DOHH2 (cell line): ENCODE data around the gene TMCO1.
A peak's percentile ranks its signal among the peaks of the same experiment; 100 is the strongest.

Experiments used
- H3F3A ChIP-seq: fragments of 200-600 bp; sonication (generic), shearing (Covaris generic); 2 replicates; pipeline ENCODE4 v1.6.0; 2016; ENCODE audit warnings: antibody characterized with exemption, mild to moderate bottlenecking; ENCODE audit not compliant: control insufficient read depth, insufficient read depth
- H3K27ac ChIP-seq: fragments of 200-600 bp; sonication (generic); 2 replicates; pipeline ENCODE4 v1.5.1; 2014; ENCODE audit warnings: low read depth, mild to moderate bottlenecking, low read length, moderate library complexity
- H3K27me3 ChIP-seq: fragments of 200-600 bp; sonication (generic); 2 replicates; pipeline ENCODE4 v1.6.1; 2014; ENCODE audit warnings: mild to moderate bottlenecking, low read length, mixed read lengths; ENCODE audit not compliant: control insufficient read depth
- H3K36me3 ChIP-seq: fragments of 200-600 bp; sonication (generic); 2 replicates; pipeline ENCODE4 v1.6.1; 2014; ENCODE audit warnings: mild to moderate bottlenecking, low read length, moderate library complexity, mixed read lengths; ENCODE audit not compliant: control insufficient read depth
- H3K4me1 ChIP-seq: fragments of 200-600 bp; sonication (generic); 2 replicates; pipeline ENCODE4 v1.6.1; 2014; ENCODE audit warnings: mild to moderate bottlenecking, low read length, mixed read lengths; ENCODE audit not compliant: control insufficient read depth
- H3K4me2 ChIP-seq: fragments of 200-600 bp; sonication (generic); 2 replicates; pipeline ENCODE4 v1.6.0; 2014; ENCODE audit warnings: mild to moderate bottlenecking, low read length, moderate library complexity
- H3K4me3 ChIP-seq: fragments of 200-600 bp; sonication (generic); 2 replicates; pipeline ENCODE4 v1.5.1; 2014; ENCODE audit warnings: mild to moderate bottlenecking, low read length, mixed read lengths
- H3K79me2 ChIP-seq: fragments of 200-600 bp; sonication (generic); 2 replicates; pipeline ENCODE4 v1.6.1; 2014; ENCODE audit warnings: mild to moderate bottlenecking, low read length, mixed read lengths; ENCODE audit not compliant: control insufficient read depth
- H3K9me2 ChIP-seq: fragments of 200-600 bp; sonication (generic); replicated peaks from 2 replicates; pipeline ENCODE4 v1.6.1; 2014; ENCODE audit warnings: mild to moderate bottlenecking, low read length, mixed read lengths; ENCODE audit not compliant: control insufficient read depth
- H3K9me3 ChIP-seq: fragments of 200-600 bp; sonication (generic); 2 replicates; pipeline ENCODE4 v1.6.1; 2014; ENCODE audit warnings: antibody characterized with exemption, low read length, mixed read lengths; ENCODE audit not compliant: control insufficient read depth, insufficient read depth
- H4K20me1 ChIP-seq: fragments of 200-600 bp; sonication (generic); 2 replicates; pipeline ENCODE4 v1.6.0; 2014; ENCODE audit warnings: low read depth, mild to moderate bottlenecking, antibody characterized with exemption, low read length, moderate library complexity; ENCODE audit not compliant: control insufficient read depth, insufficient read depth
- EZH2phosphoT487 ChIP-seq: fragments of 200-600 bp; sonication (generic); IDR thresholded peaks from 2 replicates; pipeline ENCODE4 v1.6.1; 2017; ENCODE audit warnings: borderline replicate concordance, mild to moderate bottlenecking, antibody characterized with exemption, low read length, moderate library complexity, mixed read lengths
- TF ChIP-seq, protein P1 (sequence below): fragments of 200-600 bp; sonication (generic); IDR thresholded peaks from one replicate; pipeline ENCODE4 v1.5.1; 2014; ENCODE audit warnings: antibody characterized with exemption, mild to moderate bottlenecking, low read depth, low read length; ENCODE audit not compliant: poor library complexity, severe bottlenecking

The TMCO1 gene

DNA sequence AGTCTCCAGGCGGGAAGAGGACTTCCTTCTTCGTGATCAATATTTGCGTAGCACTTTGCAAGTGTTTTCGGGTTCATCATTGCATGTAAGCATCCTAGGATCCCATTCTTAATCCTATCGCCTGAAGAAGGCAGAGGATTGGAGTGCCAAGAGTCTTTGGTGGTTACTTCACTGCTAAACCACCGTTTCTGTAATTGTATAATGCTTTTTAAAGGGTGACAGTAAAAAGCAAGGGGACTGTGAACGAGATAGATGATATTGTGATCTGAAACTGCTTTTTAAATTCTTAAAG lies 70.0 kb downstream of the TMCO1 start:
- Histone ChIP-seq H3K4me1 (peaks cover 27% of the 10 kb centered on the region), H3K4me2 (peak overlapping the region; percentile 94), H3K27me3 (peaks cover 8% of the 10 kb centered on the region), H3K9me3 (no peaks in the 10 kb centered on the region), H3F3A (peaks cover 8% of the 10 kb centered on the region; the same call in 1 of the 2 replicates), H3K36me3 (peaks cover 6% of the 10 kb centered on the region; the same call in 1 of the 2 replicates), H3K27ac (peak overlapping the region; percentile 92), H3K4me3 (peak overlapping the region; percentile 90), H3K9me2 (no peaks in the 10 kb centered on the region), H3K79me2 (peaks cover 25% of the 10 kb centered on the region), H4K20me1 (no peaks in the 10 kb centered on the region; the same call in 1 of the 2 replicates)
- TF ChIP-seq, protein P1, sequence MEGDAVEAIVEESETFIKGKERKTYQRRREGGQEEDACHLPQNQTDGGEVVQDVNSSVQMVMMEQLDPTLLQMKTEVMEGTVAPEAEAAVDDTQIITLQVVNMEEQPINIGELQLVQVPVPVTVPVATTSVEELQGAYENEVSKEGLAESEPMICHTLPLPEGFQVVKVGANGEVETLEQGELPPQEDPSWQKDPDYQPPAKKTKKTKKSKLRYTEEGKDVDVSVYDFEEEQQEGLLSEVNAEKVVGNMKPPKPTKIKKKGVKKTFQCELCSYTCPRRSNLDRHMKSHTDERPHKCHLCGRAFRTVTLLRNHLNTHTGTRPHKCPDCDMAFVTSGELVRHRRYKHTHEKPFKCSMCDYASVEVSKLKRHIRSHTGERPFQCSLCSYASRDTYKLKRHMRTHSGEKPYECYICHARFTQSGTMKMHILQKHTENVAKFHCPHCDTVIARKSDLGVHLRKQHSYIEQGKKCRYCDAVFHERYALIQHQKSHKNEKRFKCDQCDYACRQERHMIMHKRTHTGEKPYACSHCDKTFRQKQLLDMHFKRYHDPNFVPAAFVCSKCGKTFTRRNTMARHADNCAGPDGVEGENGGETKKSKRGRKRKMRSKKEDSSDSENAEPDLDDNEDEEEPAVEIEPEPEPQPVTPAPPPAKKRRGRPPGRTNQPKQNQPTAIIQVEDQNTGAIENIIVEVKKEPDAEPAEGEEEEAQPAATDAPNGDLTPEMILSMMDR: no peak
- no peak for TF ChIP-seq EZH2phosphoT487

DNA sequence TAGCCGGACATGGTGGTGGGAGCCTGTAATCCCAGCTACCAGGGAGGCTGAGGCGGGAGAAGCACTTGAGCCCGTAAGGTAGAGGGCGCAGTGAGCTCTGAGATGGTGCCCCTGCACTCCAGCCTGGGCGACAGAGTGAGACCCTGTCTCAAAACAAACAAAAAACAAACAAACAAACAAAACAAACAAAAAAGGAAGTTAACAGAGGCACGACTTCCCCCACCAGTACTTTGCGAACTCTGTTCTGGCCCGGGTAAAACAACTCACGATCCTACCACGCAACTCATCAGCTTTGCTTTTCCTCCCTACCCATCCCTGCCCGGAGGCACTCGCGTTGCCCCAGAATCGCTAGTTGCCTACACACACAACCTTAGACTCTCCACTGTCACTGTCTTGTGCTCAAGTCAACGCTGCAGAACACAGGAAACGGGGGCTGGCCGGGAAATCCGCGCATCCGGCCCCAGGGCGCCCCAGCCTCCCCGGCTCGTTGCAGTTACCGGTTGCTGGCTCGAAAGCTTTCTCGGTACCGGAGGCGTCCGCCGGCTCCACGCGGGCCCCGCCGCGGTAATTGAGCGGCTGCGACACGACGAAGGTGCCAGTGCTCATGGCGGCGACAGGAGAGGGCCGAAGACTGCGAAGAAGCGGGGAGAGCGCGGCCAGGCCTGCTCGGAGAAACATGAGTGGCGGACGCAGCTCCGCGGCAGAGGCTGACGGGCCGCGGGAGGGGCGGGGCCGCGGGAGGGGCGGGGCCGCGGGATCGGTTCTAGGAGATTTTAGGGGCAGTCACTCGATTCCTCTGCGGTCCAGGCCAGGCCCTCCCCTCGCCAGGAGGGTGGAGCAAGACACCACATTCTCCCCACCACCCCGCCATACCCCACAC lies 70.5 kb downstream of the TMCO1 start, which contains the start of gene ALDH9A1:
ALDH9A1 (minus strand) TSS at position 682 of the 880 bp plus-strand sequence; CDS start at position 678, 4 bp downstream.
- H3F3A ChIP-seq: peaks cover 8% of the 10 kb centered on the region; the same call in 1 of the 2 replicates
- peak within 1 kb of the TSS; percentile 92 for H3K27ac ChIP-seq
- H3K9me3 ChIP-seq: no peaks in the 10 kb centered on the region
- H3K27me3 ChIP-seq: peaks cover 8% of the 10 kb centered on the region
- no peaks in the 10 kb centered on the region; the same call in 1 of the 2 replicates for H4K20me1 ChIP-seq
- H3K79me2 ChIP-seq: peaks cover 25% of the 10 kb centered on the region
- peaks cover 6% of the 10 kb centered on the region; the same call in 1 of the 2 replicates for H3K36me3 ChIP-seq
- TF ChIP-seq, protein P1: peak; percentile 64
- TF ChIP-seq EZH2phosphoT487: no peak
- peak within 1 kb of the TSS; percentile 90 for H3K4me3 ChIP-seq
- H3K9me2 ChIP-seq: no peaks in the 10 kb centered on the region
- H3K4me2 ChIP-seq: peak within 1 kb of the TSS; percentile 94
- peaks cover 27% of the 10 kb centered on the region for H3K4me1 ChIP-seq

DNA sequence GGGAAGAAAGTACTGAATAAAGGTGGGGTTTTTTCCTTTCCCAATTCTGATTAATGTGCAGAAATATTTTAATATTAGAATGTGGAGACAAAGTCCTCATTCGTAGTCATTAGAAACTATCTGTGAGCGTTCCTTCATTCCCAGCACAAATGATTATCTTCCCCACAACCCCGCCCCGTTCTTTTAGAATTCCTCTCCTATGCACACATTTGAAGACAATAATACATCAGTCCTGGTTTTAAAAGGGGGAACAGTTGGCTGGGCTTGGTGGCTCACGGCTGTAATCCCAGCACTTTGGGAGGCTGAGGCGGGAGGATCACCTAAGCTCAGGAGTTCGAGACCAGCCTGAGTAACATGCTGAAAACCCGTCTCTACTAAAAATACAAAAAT lies 71.2 kb downstream of the TMCO1 start:
- peaks cover 6% of the 10 kb centered on the region; the same call in 1 of the 2 replicates for H3K36me3 ChIP-seq
- H3K79me2 ChIP-seq: peaks cover 25% of the 10 kb centered on the region
- peaks cover 26% of the 10 kb centered on the region for H3K4me1 ChIP-seq
- H3K4me2 ChIP-seq: peak overlapping the region; percentile 94
- no peaks in the 10 kb centered on the region for H3K9me3 ChIP-seq
- H3K4me3 ChIP-seq: peak overlapping the region; percentile 90
- TF ChIP-seq, protein P1: no peak
- TF ChIP-seq EZH2phosphoT487: no peak
- H4K20me1 ChIP-seq: no peaks in the 10 kb centered on the region; the same call in 1 of the 2 replicates
- H3F3A ChIP-seq: peaks cover 8% of the 10 kb centered on the region; the same call in 1 of the 2 replicates
- peaks cover 8% of the 10 kb centered on the region for H3K27me3 ChIP-seq
- no peaks in the 10 kb centered on the region for H3K9me2 ChIP-seq
- H3K27ac ChIP-seq: peak overlapping the region; percentile 92
